ENCODE data around the gene CCL4L2. TPM values are rescaled to one million over a fixed set of nuclear protein-coding genes. Genes with fewer than 3 reads are reported as not detected.
"Not testable (repeated sequence)": the region's sequence is repeated elsewhere in the genome, so short reads cannot be mapped to it uniquely, and the experiment has no call there.

The CCL4L2 gene
- total RNA-seq = 10 to 100 TPM; 22.8 to 56.5 TPM

- DNase-seq = peak; percentile 65
- peak; percentile 59 for ATAC-seq
- H3K9me3 Mint-ChIP-seq (ENCODE audit: low read depth); H3K36me3 Mint-ChIP-seq; H3K27me3 Mint-ChIP-seq: not testable (repeated sequence)
- H3K4me3 Mint-ChIP-seq = peak within 1 kb of the TSS; percentile 42
- CTCF ChIA-PET = interaction anchor here (1.1 to 1.9 kb wide), 5 partner anchors 9 to 447 kb away, joined by 4 to 7 read pairs (median 5); partner anchors contain the start of genes CCL3L1 and CCL3L3
- H3K4me1 Mint-ChIP-seq = peaks cover 71% of the 10 kb centered on the region
- peak within 1 kb of the TSS; percentile 77 for H3K27ac Mint-ChIP-seq
Observed at GRCh38 chr17:36210439-36211211, at the start of gene CCL4L2. Gene CCL4L2 (plus strand): TSS chr17:36211063.

GRCh38 chr17:36168836-36169235 lies 42.0 kb upstream of the CCL4L2 start:
- DNase-seq; CTCF ChIA-PET; H3K36me3 Mint-ChIP-seq; H3K4me1 Mint-ChIP-seq; H3K4me3 Mint-ChIP-seq; ATAC-seq; H3K27ac Mint-ChIP-seq; H3K9me3 Mint-ChIP-seq (ENCODE audit: low read depth); H3K27me3 Mint-ChIP-seq: not testable (repeated sequence)

- H3K27ac Mint-ChIP-seq; DNase-seq; ATAC-seq; H3K4me3 Mint-ChIP-seq; H3K4me1 Mint-ChIP-seq; H3K27me3 Mint-ChIP-seq; CTCF ChIA-PET; H3K36me3 Mint-ChIP-seq; H3K9me3 Mint-ChIP-seq (ENCODE audit: low read depth): not testable (repeated sequence)
Observed at GRCh38 chr17:36176536-36176935, 34.3 kb upstream of the CCL4L2 start, which contains the start of gene TBC1D3B. Gene TBC1D3B (minus strand): TSS chr17:36176636. CDS start chr17:36175050, 1,586 bp downstream.

GRCh38 chr17:36181446-36182175 lies 29.3 kb upstream of the CCL4L2 start:
- H3K9me3 Mint-ChIP-seq (ENCODE audit: low read depth); ATAC-seq; H3K27ac Mint-ChIP-seq; DNase-seq; H3K36me3 Mint-ChIP-seq: not testable (repeated sequence)
- CTCF ChIA-PET = interaction anchor here (0.9 kb wide), 1 partner anchor 33 kb away, joined by 4 read pairs; no protein-coding TSS in a partner anchor
- Mint-ChIP-seq H3K27me3 (peaks cover 12% of the 10 kb centered on the region), H3K4me3 (peak overlapping the region; percentile 2), H3K4me1 (peaks cover 30% of the 10 kb centered on the region)

GRCh38 chr17:36182176-36183000 lies 28.5 kb upstream of the CCL4L2 start:
- CTCF ChIA-PET = interaction anchor here (0.6 to 1.4 kb wide), 7 partner anchors 10 to 304 kb away, joined by 3 to 7 read pairs (median 4); partner anchors contain the start of gene ZNHIT3
- ATAC-seq (no peak), DNase-seq (no peak)
- Mint-ChIP-seq H3K4me3 (peak overlapping the region; percentile 80), H3K36me3 (peaks cover 7% of the 10 kb centered on the region), H3K4me1 (peaks cover 37% of the 10 kb centered on the region), H3K9me3 (ENCODE audit: low read depth) (no peaks in the 10 kb centered on the region), H3K27ac (peak overlapping the region; percentile 58), H3K27me3 (peaks cover 12% of the 10 kb centered on the region)

GRCh38 chr17:36183001-36183971 lies 27.6 kb upstream of the CCL4L2 start:
- Mint-ChIP-seq H3K4me3 (peak overlapping the region; percentile 80), H3K4me1 (peaks cover 46% of the 10 kb centered on the region), H3K36me3 (peaks cover 7% of the 10 kb centered on the region), H3K9me3 (ENCODE audit: low read depth) (no peaks in the 10 kb centered on the region), H3K27me3 (peaks cover 12% of the 10 kb centered on the region), H3K27ac (peak overlapping the region; percentile 92)
- DNase-seq (peak; percentile 64), ATAC-seq (peak; percentile 70)
- CTCF ChIA-PET = interaction anchor here (0.6 to 1.5 kb wide), 11 partner anchors 9 to 303 kb away, joined by 3 to 7 read pairs (median 4); partner anchors contain the start of gene ZNHIT3

- H3K27ac Mint-ChIP-seq = peak overlapping the region; percentile 92
- DNase-seq = peak; percentile 49
Observed at GRCh38 chr17:36184023-36184765, 26.7 kb upstream of the CCL4L2 start.

GRCh38 chr17:36185416-36185815 lies 25.4 kb upstream of the CCL4L2 start:
- ATAC-seq = no peak
- Mint-ChIP-seq H3K27me3 (peaks cover 12% of the 10 kb centered on the region), H3K4me1 (peaks cover 65% of the 10 kb centered on the region), H3K4me3 (peak overlapping the region; percentile 80), H3K9me3 (ENCODE audit: low read depth) (no peaks in the 10 kb centered on the region), H3K27ac (peak overlapping the region; percentile 92), H3K36me3 (peaks cover 7% of the 10 kb centered on the region)
- DNase-seq = no peak
- CTCF ChIA-PET = interaction anchor here (1.2 to 1.5 kb wide), 2 partner anchors 11 to 21 kb away, joined by 3 to 4 read pairs; partner anchors contain the start of genes CCL3L1 and CCL3L3

More at GRCh38 chr17:36184023-36184765, 26.7 kb upstream of the CCL4L2 start:
- Mint-ChIP-seq H3K4me3 (peak overlapping the region; percentile 80), H3K9me3 (ENCODE audit: low read depth) (no peaks in the 10 kb centered on the region), H3K4me1 (peaks cover 55% of the 10 kb centered on the region), H3K36me3 (peaks cover 7% of the 10 kb centered on the region), H3K27me3 (peaks cover 12% of the 10 kb centered on the region)
- CTCF ChIA-PET = interaction anchor here (0.8 to 1.5 kb wide), 8 partner anchors 8 to 35 kb away, joined by 3 to 6 read pairs (median 4); partner anchors contain the start of genes CCL3L1 and CCL3L3
- ATAC-seq = peak; percentile 14

GRCh38 chr17:36186810-36187763 lies 23.8 kb upstream of the CCL4L2 start:
- CTCF ChIA-PET = interaction anchor here (1.0 to 1.9 kb wide), 5 partner anchors 8 to 297 kb away, joined by 3 to 7 read pairs (median 4); no protein-coding TSS in a partner anchor
- H3K36me3 Mint-ChIP-seq; DNase-seq; H3K27me3 Mint-ChIP-seq; H3K4me3 Mint-ChIP-seq; ATAC-seq; H3K9me3 Mint-ChIP-seq (ENCODE audit: low read depth): not testable (repeated sequence)
- peak overlapping the region; percentile 93 for H3K27ac Mint-ChIP-seq
- peaks cover 78% of the 10 kb centered on the region for H3K4me1 Mint-ChIP-seq

- H3K27ac Mint-ChIP-seq = peak overlapping the region; percentile 93
- CTCF ChIA-PET = interaction anchor here (0.9 to 1.9 kb wide), 5 partner anchors 9 to 296 kb away, joined by 3 to 7 read pairs (median 6); partner anchors contain the start of genes CCL3L1 and CCL3L3
- peaks cover 82% of the 10 kb centered on the region for H3K4me1 Mint-ChIP-seq
- DNase-seq = peak; percentile 75
- not testable (repeated sequence) for ATAC-seq; H3K9me3 Mint-ChIP-seq (ENCODE audit: low read depth); H3K36me3 Mint-ChIP-seq; H3K27me3 Mint-ChIP-seq
- H3K4me3 Mint-ChIP-seq = peak overlapping the region; percentile 54
Observed at GRCh38 chr17:36187943-36188665, 22.8 kb upstream of the CCL4L2 start.

All from activated CD8-positive, alpha-beta memory T cell treated with anti-CD3 and anti-CD28 coated beads, Interleukin-2, amount 10 ng/mL, durations not matched to agents 7 days and 5 days (primary cell).